Common myeloid progenitor, CD34-positive (primary cell): ENCODE data around the gene SUCLG2.

ENCODE experiments used
- CTCF ChIA-PET: fragments of 350-600 bp; sonication (Branson Sonifier 250); formaldehyde crosslinking; loops from one replicate; lab custom pipeline; 2021; ENCODE audit warnings: antibody characterized with exemption; lab: Charles Lee
- POLR2A ChIA-PET: fragments of 350-600 bp; sonication (Branson Sonifier 250); formaldehyde crosslinking; loops from one replicate; lab custom pipeline; 2021; ENCODE audit warnings: antibody characterized with exemption; lab: Charles Lee
- DNase-seq, 3 donors: peaks; one replicate each; pipeline versions ENCODE4 v3.0.0 to v3.0.0-alpha.2; 2013
- H3K27ac ChIP-seq, 2 experiments: 1 replicate in 1 of 2; 2 replicates in 1 of 2; pipeline ENCODE4 v1.7.0; 2013; ENCODE audit warnings: inconsistent platforms in 2 of 2, low read length in 2 of 2, mild to moderate bottlenecking in 2 of 2, low read depth in 1 of 2, moderate library complexity in 1 of 2; ENCODE audit not compliant: severe bottlenecking in 2 of 2, insufficient read depth in 1 of 2, poor library complexity in 1 of 2
- H3K27me3 ChIP-seq, 5 experiments: replicated peaks in 2 of 5; 1 replicate in 3 of 5; 2 replicates in 2 of 5; pipeline versions ENCODE4 v1.6.1 to v1.7.0; 2013; ENCODE audit warnings: low read length in 4 of 5, mild to moderate bottlenecking in 2 of 5, moderate library complexity in 2 of 5, inconsistent platforms in 1 of 5; ENCODE audit not compliant: insufficient read depth in 5 of 5, control insufficient read depth in 4 of 5
- H3K36me3 ChIP-seq, 4 experiments: 1 replicate in 2 of 4; 2 replicates in 2 of 4; pipeline versions ENCODE4 v1.6.1 to v1.7.0; 2013; ENCODE audit warnings: low read length in 3 of 4, control low read depth in 1 of 4, mild to moderate bottlenecking in 1 of 4; ENCODE audit not compliant: control insufficient read depth in 4 of 4, insufficient read depth in 4 of 4
- H3K4me1 ChIP-seq, 4 experiments: 1 replicate in 3 of 4; 2 replicates in 1 of 4; pipeline versions ENCODE4 v1.6.1 to v1.7.1; 2013; ENCODE audit warnings: low read length in 3 of 4, mild to moderate bottlenecking in 3 of 4, control low read depth in 1 of 4, inconsistent platforms in 1 of 4, moderate library complexity in 1 of 4; ENCODE audit not compliant: control insufficient read depth in 4 of 4, insufficient read depth in 4 of 4; ENCODE audit errors: control extremely low read depth in 1 of 4
- H3K4me3 ChIP-seq, 7 experiments: 1 replicate in 4 of 7; 2 replicates in 3 of 7; pipeline versions ENCODE4 v1.5.1 to v1.7.0; 2013; ENCODE audit warnings: mild to moderate bottlenecking in 7 of 7, low read length in 6 of 7, moderate library complexity in 6 of 7, inconsistent platforms in 2 of 7, low read depth in 2 of 7, control low read depth in 1 of 7; ENCODE audit not compliant: insufficient read depth in 4 of 7, control insufficient read depth in 1 of 7; ENCODE audit errors: extremely low read depth in 1 of 7
- H3K9me3 ChIP-seq, 5 experiments: 1 replicate in 4 of 5; 2 replicates in 1 of 5; pipeline versions ENCODE4 v1.6.1 to v1.7.1; 2013; ENCODE audit warnings: low read length in 4 of 5, mild to moderate bottlenecking in 2 of 5, inconsistent platforms in 1 of 5, low read depth in 1 of 5, moderate library complexity in 1 of 5; ENCODE audit not compliant: control insufficient read depth in 4 of 5, insufficient read depth in 2 of 5; ENCODE audit errors: control extremely low read depth in 1 of 5
- WGBS: methylation state at CpG from one replicate; pipeline ENCODE4 v1.1.5; 2013; ENCODE audit not compliant: insufficient coverage; 5-methylcytosine and 5-hydroxymethylcytosine counted together

The SUCLG2 gene

GRCh38 chr3:67460841-67461510 lies 193.4 kb downstream of the SUCLG2 start:
- ChIA-PET CTCF (no interaction called here), POLR2A (no interaction called here)
- Histone ChIP-seq H3K27me3 (no peaks in the 10 kb centered on the region), H3K27ac (no peak overlapping the region), H3K4me3 (no peak overlapping the region), H3K9me3 (peaks cover 0 to 3% (median 0%) of the 10 kb centered on the region in 5 experiments), H3K36me3 (no peaks in the 10 kb centered on the region), H3K4me1 (no peaks in the 10 kb centered on the region)
- DNase-seq, result no peak
- WGBS, result 95% methylated on average over 4 of the region's 8 CpGs

GRCh38 chr3:67459796-67460195 lies 194.6 kb downstream of the SUCLG2 start:
- ChIA-PET POLR2A (no interaction called here), CTCF (no interaction called here)
- H3K27me3 ChIP-seq, result no peaks in the 10 kb centered on the region
- no peaks in the 10 kb centered on the region for H3K4me1 ChIP-seq
- no peaks in the 10 kb centered on the region for H3K9me3 ChIP-seq
- 88% methylated on average over 1 of the region's 2 CpGs for WGBS
- no peaks in the 10 kb centered on the region for H3K36me3 ChIP-seq
- no peak overlapping the region for H3K4me3 ChIP-seq
- H3K27ac ChIP-seq, result no peak overlapping the region
- DNase-seq, result no peak

- H3K27me3 ChIP-seq, result no peaks in the 10 kb centered on the region
- H3K9me3 ChIP-seq, result no peaks in the 10 kb centered on the region
- H3K27ac ChIP-seq, result no peak overlapping the region
- CTCF ChIA-PET, result no interaction called here
- WGBS, result 100% methylated on average over 3 of the region's 4 CpGs
- POLR2A ChIA-PET, result no interaction called here
- no peaks in the 10 kb centered on the region for H3K36me3 ChIP-seq
- DNase-seq, result no peak
- no peak overlapping the region for H3K4me3 ChIP-seq
- no peaks in the 10 kb centered on the region for H3K4me1 ChIP-seq
These were observed 195.4 kb downstream of the SUCLG2 start for GRCh38 chr3:67458896-67459530.

- ChIA-PET POLR2A (no interaction called here), CTCF (no interaction called here)
- H3K27ac ChIP-seq, result no peak overlapping the region
- no peaks in the 10 kb centered on the region for H3K27me3 ChIP-seq
- no peak overlapping the region for H3K4me3 ChIP-seq
- no peaks in the 10 kb centered on the region for H3K9me3 ChIP-seq
- no peaks in the 10 kb centered on the region for H3K36me3 ChIP-seq
- no peak for DNase-seq
- WGBS, result 100% methylated on average over 1 of the region's 5 CpGs
- no peaks in the 10 kb centered on the region for H3K4me1 ChIP-seq
These were observed 196.0 kb downstream of the SUCLG2 start for GRCh38 chr3:67458408-67458807.

- ChIA-PET POLR2A (no interaction called here), CTCF (interaction anchor here (0.9 to 1.1 kb wide), 2 partner anchors 23 to 136 kb away, joined by 3 read pairs; no protein-coding TSS in a partner anchor)
- no peak for DNase-seq
- Histone ChIP-seq H3K4me1 (no peaks in the 10 kb centered on the region), H3K4me3 (no peak overlapping the region), H3K9me3 (no peaks in the 10 kb centered on the region), H3K27me3 (no peaks in the 10 kb centered on the region), H3K27ac (no peak overlapping the region), H3K36me3 (no peaks in the 10 kb centered on the region)
- no CpG with 5 or more reads among the region's 3 CpGs for WGBS
These were observed 200.8 kb downstream of the SUCLG2 start for GRCh38 chr3:67453628-67454027.

- H3K9me3 ChIP-seq, result no peaks in the 10 kb centered on the region
- H3K36me3 ChIP-seq, result no peaks in the 10 kb centered on the region
- CTCF ChIA-PET, result no interaction called here
- POLR2A ChIA-PET, result no interaction called here
- no peak overlapping the region for H3K27ac ChIP-seq
- H3K27me3 ChIP-seq, result no peaks in the 10 kb centered on the region
- DNase-seq, result no peak
- H3K4me1 ChIP-seq, result no peaks in the 10 kb centered on the region
- WGBS, result 100% methylated on average over 3 of the region's 4 CpGs
- no peak overlapping the region for H3K4me3 ChIP-seq
These were observed 204.3 kb downstream of the SUCLG2 start for GRCh38 chr3:67450153-67450552.

- Histone ChIP-seq H3K36me3 (no peaks in the 10 kb centered on the region), H3K4me3 (no peak overlapping the region), H3K27ac (no peak overlapping the region), H3K4me1 (no peaks in the 10 kb centered on the region), H3K27me3 (no peaks in the 10 kb centered on the region), H3K9me3 (no peaks in the 10 kb centered on the region)
- ChIA-PET CTCF (no interaction called here), POLR2A (no interaction called here)
- no peak for DNase-seq
- no CpG with 5 or more reads among the region's 1 CpG for WGBS
These were observed 207.0 kb downstream of the SUCLG2 start for GRCh38 chr3:67447393-67447792.
